Left kidney (tissue), 8 donors: ENCODE data around the gene OR6C68. TPM values are rescaled to one million over a fixed set of nuclear protein-coding genes. Genes with fewer than 3 reads are reported as not detected.
"Not testable (repeated sequence)": the region's sequence is repeated elsewhere in the genome, so short reads cannot be mapped to it uniquely, and the experiment has no call there.

Source experiments
- DNase-seq: peaks from one replicate; pipeline ENCODE4 v3.0.0-alpha.2; 2013
- long read RNA-seq, 8 donors: transcript quantifications; one replicate each; lab custom pipeline, GENCODE V29; 2026
- polyA plus RNA-seq: library from polyadenylated mRNA; unstranded; fragments of 120-200 nt; gene quantifications from one replicate; pipeline ENCODE4 v1.2.1, GENCODE V29; 2013; ENCODE audit not compliant: insufficient read length

Gene OR6C68
- not detected for polyA plus RNA-seq
- long read RNA-seq, donor 1 = 0 reads
- long read RNA-seq, donor 2 = 0 reads
- long read RNA-seq, donor 3 = 0 reads
- long read RNA-seq, donor 4 = 0 reads
- long read RNA-seq, donor 5 = 0 reads
- long read RNA-seq, donor 6 = 0 reads
- long read RNA-seq, donor 7 = 0 reads
- long read RNA-seq, donor 8 = 0 reads

- no peak for DNase-seq
Measured at GRCh38 chr12:55492078-55492477, at the start of gene OR6C68. OR6C68 (plus strand) TSS chr12:55492378; CDS start chr12:55492378, 0 bp downstream.

- DNase-seq = no peak
Measured at GRCh38 chr12:55443776-55444175, 48.4 kb upstream of the OR6C68 start, which contains the start of gene OR6C2. OR6C2 (plus strand) TSS chr12:55444076; CDS start chr12:55452214, 8,138 bp downstream.

GRCh38 chr12:55445357-55445756 is 46.8 kb upstream of the OR6C68 start:
- DNase-seq = no peak

- DNase-seq = no peak
Measured at GRCh38 chr12:55446326-55446725, 45.9 kb upstream of the OR6C68 start.

GRCh38 chr12:55448825-55449224 is 43.4 kb upstream of the OR6C68 start:
- no peak for DNase-seq

- not testable (repeated sequence) for DNase-seq
Measured at GRCh38 chr12:55464926-55465325, 27.3 kb upstream of the OR6C68 start.

- no peak for DNase-seq
Measured at GRCh38 chr12:55467836-55468235, 24.3 kb upstream of the OR6C68 start.

- DNase-seq = no peak
Measured at GRCh38 chr12:55469291-55469690, 22.9 kb upstream of the OR6C68 start.

GRCh38 chr12:55470088-55470829 is 21.9 kb upstream of the OR6C68 start, which contains the start of gene OR6C70:
OR6C70 (minus strand) TSS chr12:55470138; CDS start chr12:55470138, 0 bp downstream.
- no peak for DNase-seq

GRCh38 chr12:55472264-55472663 is 19.9 kb upstream of the OR6C68 start:
- DNase-seq = no peak

- not testable (repeated sequence) for DNase-seq
Measured at GRCh38 chr12:55479136-55479535, 13.0 kb upstream of the OR6C68 start.

GRCh38 chr12:55484284-55484683 is 7.9 kb upstream of the OR6C68 start:
- DNase-seq = not testable (repeated sequence)

GRCh38 chr12:55495490-55495889 is 3.3 kb downstream of the OR6C68 start:
- DNase-seq = no peak

- DNase-seq = no peak
Measured at GRCh38 chr12:55499231-55499630, 7.1 kb downstream of the OR6C68 start.

GRCh38 chr12:55499810-55500252 is 7.7 kb downstream of the OR6C68 start:
- DNase-seq = peak; percentile 3

GRCh38 chr12:55501601-55502000 is 9.4 kb downstream of the OR6C68 start:
- DNase-seq = no peak

- no peak for DNase-seq
Measured at GRCh38 chr12:55515696-55516095, 23.5 kb downstream of the OR6C68 start.

GRCh38 chr12:55516391-55516790 is 24.2 kb downstream of the OR6C68 start:
- DNase-seq = no peak

Other genes starting within 250 kb of the OR6C68 start
- gene OR6C74, start 247.8 kb upstream of the OR6C68 start, polyA plus RNA-seq = not detected
- 0.08 TPM for gene OR6C6, start 195.8 kb upstream of the OR6C68 start, polyA plus RNA-seq
- not detected for gene OR6C1, start 178.0 kb upstream of the OR6C68 start, polyA plus RNA-seq
- not detected for gene OR6C3, start 161.6 kb upstream of the OR6C68 start, polyA plus RNA-seq
- gene OR6C75, start 129.4 kb upstream of the OR6C68 start, polyA plus RNA-seq = 0.07 TPM
- not detected for gene OR6C65, start 91.8 kb upstream of the OR6C68 start, polyA plus RNA-seq
- gene OR6C76, start 66.1 kb upstream of the OR6C68 start, polyA plus RNA-seq = not detected
- gene OR6C2, start 48.3 kb upstream of the OR6C68 start, polyA plus RNA-seq = not detected
- not detected for gene OR6C70, start 22.2 kb upstream of the OR6C68 start, polyA plus RNA-seq
- not detected for gene OR6C4, start 57.2 kb downstream of the OR6C68 start, polyA plus RNA-seq
- not detected for gene OR2AP1, start 80.1 kb downstream of the OR6C68 start, polyA plus RNA-seq
- gene OR10P1, start 144.5 kb downstream of the OR6C68 start, polyA plus RNA-seq = not detected
- gene ITGA7, start 215.5 kb downstream of the OR6C68 start, polyA plus RNA-seq = 35.2 TPM
- gene BLOC1S1, start 223.7 kb downstream of the OR6C68 start, polyA plus RNA-seq = 101 TPM
- 36.1 TPM for gene RDH5, start 228.0 kb downstream of the OR6C68 start, polyA plus RNA-seq
- 592 TPM for gene CD63, start 236.6 kb downstream of the OR6C68 start, polyA plus RNA-seq